GM21717 (cell line): ENCODE results near the gene SLC2A10.

Source experiments
- ATAC-seq: cut with Tn5 transposase; IDR thresholded peaks from one replicate; pipeline ENCODE4 v1.9.1; 2021; ENCODE audit warnings: mild to moderate bottlenecking, moderate library complexity; ENCODE audit not compliant: unreplicated experiment

Gene SLC2A10

GRCh38 chr20:46758929-46759669 lies 49.6 kb downstream of the SLC2A10 start:
- no peak for ATAC-seq

DNA sequence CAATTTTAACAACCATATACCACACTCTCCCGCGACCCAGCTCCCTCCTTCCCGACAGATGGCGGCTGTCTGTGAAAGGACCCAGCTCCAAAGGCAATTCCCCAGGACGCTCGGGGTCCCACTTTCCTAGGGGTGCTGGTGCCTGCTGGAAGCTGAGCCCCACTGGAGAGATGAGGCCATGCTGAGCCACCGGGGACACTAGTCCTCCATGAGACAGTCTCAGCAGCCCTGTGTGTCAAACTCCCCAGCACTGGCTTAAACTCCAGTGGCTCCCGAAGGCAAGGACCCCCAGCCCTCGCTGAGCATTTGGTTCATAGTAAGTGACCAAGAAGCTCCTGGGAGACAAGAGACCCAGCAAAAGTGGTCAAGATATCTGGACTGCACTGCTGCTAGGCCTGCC lies 52.1 kb downstream of the SLC2A10 start:
- ATAC-seq = no peak

DNA sequence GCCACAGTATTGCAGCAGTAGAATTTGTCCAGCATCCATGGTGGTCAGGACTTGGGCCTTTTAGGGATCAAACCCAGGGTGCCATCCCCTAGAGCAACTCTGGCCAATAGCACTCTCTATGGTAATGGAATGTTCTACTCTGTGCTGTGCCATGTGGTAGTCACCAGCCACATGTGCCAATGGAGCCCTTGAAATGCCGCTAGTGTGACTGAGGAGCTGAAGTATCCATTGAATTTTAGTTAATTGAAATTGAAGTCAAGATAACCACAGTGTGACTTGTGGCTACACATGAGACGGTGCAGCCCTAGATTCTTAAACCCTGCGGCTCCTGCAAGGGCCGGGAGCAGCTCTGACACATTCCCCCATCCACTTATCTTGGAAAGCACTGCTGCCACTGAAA lies 54.6 kb downstream of the SLC2A10 start:
- no peak for ATAC-seq

- ATAC-seq = no peak
Measured at GRCh38 chr20:46765506-46766120, 56.2 kb downstream of the SLC2A10 start.

DNA sequence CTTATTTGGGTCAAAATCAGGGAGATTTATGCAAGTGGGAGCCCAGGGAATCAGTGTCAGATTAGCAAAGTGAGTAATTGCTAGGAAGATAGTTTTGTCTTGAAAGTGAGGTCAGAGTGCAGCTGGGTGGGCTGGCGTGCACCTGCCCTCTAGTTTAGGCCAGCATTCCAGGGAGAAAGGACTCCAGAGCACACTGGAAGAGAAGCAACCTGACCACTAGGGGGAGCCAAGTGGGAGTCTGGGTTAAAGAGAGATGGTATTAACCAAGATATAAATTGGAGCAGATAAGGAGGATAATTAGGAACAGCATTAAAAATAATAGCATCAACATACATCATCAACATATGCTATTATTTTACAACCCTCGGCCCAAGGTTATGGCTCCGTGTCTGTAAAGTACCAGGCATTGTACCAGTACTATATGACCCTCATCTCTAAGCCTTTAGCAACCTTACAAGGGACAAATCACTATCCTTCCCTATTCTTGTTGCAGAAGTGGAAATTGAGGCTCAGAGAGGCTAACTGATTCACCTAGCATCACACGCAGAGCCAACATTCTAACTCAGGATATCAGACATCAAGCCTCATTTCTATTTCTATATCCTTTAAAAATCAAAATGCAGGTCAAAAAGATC lies 57.8 kb downstream of the SLC2A10 start:
- no peak for ATAC-seq

DNA sequence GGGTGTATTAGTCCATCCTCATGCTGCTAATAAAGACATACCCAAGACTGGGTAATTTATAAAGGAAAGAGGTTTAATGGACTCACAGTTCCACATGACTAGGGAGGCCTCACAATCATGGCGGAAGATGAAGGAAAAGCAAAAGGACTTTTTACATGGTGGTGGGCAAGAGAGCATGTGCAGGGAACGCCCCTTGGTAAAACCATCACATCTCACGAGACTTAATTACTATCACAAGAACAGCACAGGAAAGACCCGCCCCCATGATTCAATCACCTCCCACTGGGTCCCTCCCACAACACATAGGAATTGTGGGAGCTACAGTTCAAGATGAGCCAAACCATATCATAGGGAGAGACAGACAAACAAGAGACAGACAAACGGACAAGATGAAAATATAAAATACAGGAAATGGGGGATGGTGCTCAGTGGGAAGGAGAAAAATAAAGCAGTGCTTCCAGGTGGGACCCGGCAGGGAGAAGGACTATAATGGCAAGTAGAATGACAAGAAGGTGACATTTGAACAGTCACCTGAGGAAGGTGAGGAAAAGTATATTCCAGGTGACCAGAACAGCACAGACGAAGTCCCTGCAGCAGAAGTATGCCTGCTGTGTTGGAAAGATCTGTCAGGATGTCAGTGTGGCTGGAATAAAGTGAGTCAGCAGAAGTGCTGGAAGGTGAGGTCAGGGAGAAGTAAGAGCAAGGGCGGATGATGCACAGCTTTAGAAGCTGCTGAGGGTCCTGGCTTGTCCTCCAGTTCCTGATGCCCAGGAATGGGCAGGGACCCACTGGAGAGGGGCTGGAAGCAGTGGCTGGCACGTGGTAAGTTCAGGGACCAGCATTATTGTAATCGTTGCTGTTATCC lies 61.1 kb downstream of the SLC2A10 start:
- ATAC-seq = no peak

DNA sequence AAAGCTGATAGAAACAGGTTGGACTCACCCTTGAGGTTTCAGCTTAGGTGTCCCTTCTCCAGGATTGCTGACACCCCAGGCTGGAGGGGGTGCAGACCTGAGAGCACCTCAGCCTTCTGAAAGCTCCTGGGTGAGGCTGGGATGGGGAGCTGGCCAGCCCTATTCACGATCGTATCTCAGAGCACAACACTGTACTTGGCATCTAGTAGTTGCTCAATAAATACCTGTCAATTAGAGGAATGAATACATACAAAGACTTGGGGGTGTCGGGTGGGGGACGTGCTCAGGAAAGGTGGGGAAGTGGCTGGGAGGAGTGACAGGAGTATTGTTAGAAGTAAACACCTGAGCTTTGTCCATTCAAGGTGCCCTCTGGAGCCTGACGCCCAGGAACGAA lies 61.7 kb downstream of the SLC2A10 start:
- ATAC-seq = no peak

GRCh38 chr20:46772901-46773300 lies 63.5 kb downstream of the SLC2A10 start:
- ATAC-seq = no peak

DNA sequence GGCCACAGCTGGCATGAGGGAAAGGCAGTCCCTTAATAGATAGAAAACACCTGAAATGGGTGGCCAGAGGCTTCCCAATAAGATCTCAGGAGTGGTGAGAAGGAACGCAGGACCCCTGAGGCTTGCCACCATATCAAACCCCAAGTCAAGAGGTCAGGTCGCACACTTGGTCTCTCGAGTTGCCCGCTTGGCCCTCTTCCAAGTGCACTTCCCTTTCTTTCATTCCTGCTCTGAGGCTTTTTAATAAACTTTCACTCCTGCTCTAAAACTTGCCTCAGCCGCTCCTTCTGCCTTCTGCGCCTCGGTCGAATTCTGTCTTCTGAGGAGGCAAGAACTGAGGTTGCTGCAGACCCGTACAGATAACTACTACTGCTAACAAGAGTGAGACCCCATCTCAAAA lies 64.2 kb downstream of the SLC2A10 start:
- ATAC-seq = no peak

DNA sequence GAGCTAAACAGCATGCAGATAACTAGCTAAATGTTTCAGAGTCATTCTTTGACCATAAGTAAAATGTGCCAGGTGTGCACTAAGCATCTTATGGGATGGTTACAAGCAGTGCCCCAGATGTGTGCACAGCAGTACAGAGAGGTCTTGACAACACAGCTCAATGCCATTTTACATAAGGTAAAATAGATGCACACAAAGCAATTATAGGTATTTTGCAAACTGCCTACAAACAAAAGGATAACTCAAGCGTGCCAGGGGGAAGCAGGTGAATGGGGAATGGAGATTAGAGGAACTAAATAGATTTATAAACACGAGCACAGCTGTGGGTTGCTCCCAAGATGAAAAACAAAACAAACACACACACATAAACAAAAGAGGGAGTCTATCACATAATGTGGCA lies 64.8 kb downstream of the SLC2A10 start:
- ATAC-seq = no peak

GRCh38 chr20:46774943-46775560 lies 65.6 kb downstream of the SLC2A10 start:
- ATAC-seq = no peak

GRCh38 chr20:46775806-46776205 lies 66.4 kb downstream of the SLC2A10 start:
- no peak for ATAC-seq

GRCh38 chr20:46777331-46777730 lies 67.9 kb downstream of the SLC2A10 start:
- ATAC-seq = no peak

DNA sequence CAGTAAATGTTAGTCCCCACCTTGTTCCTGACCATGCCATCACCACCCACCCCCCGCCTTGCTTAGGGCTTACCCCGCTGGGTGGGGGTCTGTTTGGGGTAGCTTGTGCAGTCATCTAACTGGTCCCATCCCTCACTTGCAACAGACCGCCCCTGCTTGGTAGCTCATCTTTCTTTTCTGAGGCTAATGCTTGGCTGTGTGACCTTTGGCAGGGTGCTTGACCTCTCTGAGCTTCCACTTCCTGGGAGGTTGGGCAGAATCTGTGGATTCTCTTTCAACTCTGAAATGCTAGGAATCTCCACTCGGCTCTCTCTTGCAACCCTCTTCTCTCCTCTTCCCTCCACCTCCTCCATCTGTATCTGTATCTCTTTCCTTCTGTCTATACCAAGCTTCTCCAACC lies 70.4 kb downstream of the SLC2A10 start:
- ATAC-seq = no peak

DNA sequence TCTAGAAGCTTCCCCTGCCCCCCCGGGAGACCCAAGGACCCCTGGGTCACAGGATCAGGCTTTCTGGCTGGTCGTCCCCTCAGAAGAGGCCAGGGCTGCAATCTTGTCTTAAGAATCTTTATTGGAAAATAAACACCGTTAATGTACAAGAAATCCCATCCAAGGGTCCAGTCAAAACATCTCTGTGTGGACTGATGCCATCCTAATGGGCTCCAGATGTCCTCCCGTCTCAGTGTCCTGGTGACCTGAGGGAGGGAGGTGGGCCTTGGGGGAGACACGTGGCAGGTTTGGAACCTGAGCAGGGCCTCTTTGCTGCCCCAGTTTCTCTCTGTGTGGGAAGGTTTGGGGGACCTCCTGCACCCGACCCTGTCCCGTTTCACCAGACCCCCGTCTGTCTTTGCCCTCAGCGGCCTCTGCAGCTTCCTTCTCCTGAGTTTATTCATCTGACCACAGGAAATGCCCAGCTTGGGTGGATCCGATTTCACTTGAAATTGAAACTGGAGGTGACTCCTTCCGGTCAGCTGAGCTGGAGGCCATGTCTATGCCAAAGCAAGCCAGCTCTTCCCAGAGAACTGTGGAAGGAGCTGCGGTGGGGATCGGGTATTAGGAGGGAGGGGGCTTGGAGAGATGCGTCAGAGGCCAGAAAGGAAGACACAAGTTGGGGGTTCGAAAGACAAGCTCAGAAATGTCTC lies 75.1 kb downstream of the SLC2A10 start:
- ATAC-seq = no peak
